ENCODE data around the gene UNC13B.
A peak's percentile ranks its signal among the peaks of the same experiment; 100 is the strongest.

DNA sequence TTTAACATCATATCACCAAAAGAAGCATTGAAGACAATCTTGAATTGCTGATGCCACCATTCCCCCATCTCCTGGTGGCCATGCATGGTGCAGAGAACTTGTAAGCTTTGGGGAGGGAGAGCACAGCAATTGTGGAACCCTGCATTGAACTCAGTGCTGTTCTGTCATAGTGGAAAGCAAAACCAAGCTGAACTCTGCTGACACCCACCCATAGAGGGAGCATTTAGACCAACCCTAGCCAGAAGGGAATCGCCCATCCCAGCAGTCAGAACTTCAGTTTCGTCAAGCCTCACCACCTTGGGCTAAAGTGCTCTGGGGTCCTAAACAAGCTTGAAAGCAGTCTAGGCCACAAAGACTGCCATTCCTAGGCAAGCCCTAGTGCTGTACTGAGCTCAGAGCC is 290.7 kb downstream of the UNC13B start:
- no peak for TF ChIP-seq EZH2 (IDR thresholded peaks at IDR 0.05; ENCODE audit: low read depth, unreplicated experiment)
- no peak for TF ChIP-seq EZH2phosphoT487 (IDR thresholded peaks at IDR 0.05; ENCODE audit: unreplicated experiment)
- TF ChIP-seq, protein P1, sequence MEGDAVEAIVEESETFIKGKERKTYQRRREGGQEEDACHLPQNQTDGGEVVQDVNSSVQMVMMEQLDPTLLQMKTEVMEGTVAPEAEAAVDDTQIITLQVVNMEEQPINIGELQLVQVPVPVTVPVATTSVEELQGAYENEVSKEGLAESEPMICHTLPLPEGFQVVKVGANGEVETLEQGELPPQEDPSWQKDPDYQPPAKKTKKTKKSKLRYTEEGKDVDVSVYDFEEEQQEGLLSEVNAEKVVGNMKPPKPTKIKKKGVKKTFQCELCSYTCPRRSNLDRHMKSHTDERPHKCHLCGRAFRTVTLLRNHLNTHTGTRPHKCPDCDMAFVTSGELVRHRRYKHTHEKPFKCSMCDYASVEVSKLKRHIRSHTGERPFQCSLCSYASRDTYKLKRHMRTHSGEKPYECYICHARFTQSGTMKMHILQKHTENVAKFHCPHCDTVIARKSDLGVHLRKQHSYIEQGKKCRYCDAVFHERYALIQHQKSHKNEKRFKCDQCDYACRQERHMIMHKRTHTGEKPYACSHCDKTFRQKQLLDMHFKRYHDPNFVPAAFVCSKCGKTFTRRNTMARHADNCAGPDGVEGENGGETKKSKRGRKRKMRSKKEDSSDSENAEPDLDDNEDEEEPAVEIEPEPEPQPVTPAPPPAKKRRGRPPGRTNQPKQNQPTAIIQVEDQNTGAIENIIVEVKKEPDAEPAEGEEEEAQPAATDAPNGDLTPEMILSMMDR (conservative IDR thresholded peaks at IDR 0.05; ENCODE audit: low read depth in 2 of 2) = peak; percentile 24 to 62; a peak in 2 of 4 replicates
